ENCODE results near the gene IFNL1.
"Not testable (repeated sequence)": the region's sequence is repeated elsewhere in the genome, so short reads cannot be mapped to it uniquely, and the experiment has no call there.

The IFNL1 gene

GRCh38 chr19:39297931-39298634 lies 1.9 kb downstream of the IFNL1 start:
- peak; percentile 92 for ATAC-seq
- Mint-ChIP-seq H3K4me3 (peak overlapping the region; percentile 21), H3K27ac (no peak overlapping the region), H3K4me1 (peaks cover 19% of the 10 kb centered on the region), H3K9me3 (no peaks in the 10 kb centered on the region), H3K27me3 (peaks cover 1% of the 10 kb centered on the region), H3K36me3 (ENCODE audit: low read depth) (no peaks in the 10 kb centered on the region)
- DNase-seq: peak; percentile 53

GRCh38 chr19:39299404-39299803 lies 3.2 kb downstream of the IFNL1 start:
- H3K9me3 Mint-ChIP-seq: no peaks in the 10 kb centered on the region
- peak; percentile 52 for ATAC-seq
- H3K4me1 Mint-ChIP-seq: peaks cover 19% of the 10 kb centered on the region
- no peak overlapping the region for H3K4me3 Mint-ChIP-seq
- H3K27ac Mint-ChIP-seq: no peak overlapping the region
- H3K27me3 Mint-ChIP-seq: no peaks in the 10 kb centered on the region
- no peaks in the 10 kb centered on the region for H3K36me3 Mint-ChIP-seq (ENCODE audit: low read depth)
- DNase-seq: no peak

- H3K9me3 Mint-ChIP-seq: no peaks in the 10 kb centered on the region
- no peaks in the 10 kb centered on the region for H3K27me3 Mint-ChIP-seq
- DNase-seq: no peak
- H3K27ac Mint-ChIP-seq: no peak overlapping the region
- H3K4me3 Mint-ChIP-seq: no peak overlapping the region
- ATAC-seq: no peak
- no peaks in the 10 kb centered on the region for H3K36me3 Mint-ChIP-seq (ENCODE audit: low read depth)
- peaks cover 19% of the 10 kb centered on the region for H3K4me1 Mint-ChIP-seq
These were observed 3.6 kb downstream of the IFNL1 start for GRCh38 chr19:39299832-39300231.

GRCh38 chr19:39301021-39301420 lies 4.8 kb downstream of the IFNL1 start:
- no peak overlapping the region for H3K4me3 Mint-ChIP-seq
- no peak overlapping the region for H3K27ac Mint-ChIP-seq
- DNase-seq (no peak), ATAC-seq (no peak)
- peaks cover 19% of the 10 kb centered on the region for H3K4me1 Mint-ChIP-seq
- no peaks in the 10 kb centered on the region for H3K36me3 Mint-ChIP-seq (ENCODE audit: low read depth)
- H3K9me3 Mint-ChIP-seq: no peaks in the 10 kb centered on the region
- H3K27me3 Mint-ChIP-seq: no peaks in the 10 kb centered on the region

GRCh38 chr19:39301562-39301961 lies 5.4 kb downstream of the IFNL1 start:
- DNase-seq (no peak), ATAC-seq (no peak)
- no peaks in the 10 kb centered on the region for H3K27me3 Mint-ChIP-seq
- H3K4me3 Mint-ChIP-seq: no peak overlapping the region
- no peaks in the 10 kb centered on the region for H3K36me3 Mint-ChIP-seq (ENCODE audit: low read depth)
- no peak overlapping the region for H3K27ac Mint-ChIP-seq
- H3K4me1 Mint-ChIP-seq: peaks cover 19% of the 10 kb centered on the region
- no peaks in the 10 kb centered on the region for H3K9me3 Mint-ChIP-seq

- no peaks in the 10 kb centered on the region for H3K9me3 Mint-ChIP-seq
- H3K27me3 Mint-ChIP-seq: no peaks in the 10 kb centered on the region
- ATAC-seq: no peak
- no peak for DNase-seq
- H3K36me3 Mint-ChIP-seq (ENCODE audit: low read depth): peaks cover 2% of the 10 kb centered on the region
- H3K27ac Mint-ChIP-seq: no peak overlapping the region
- no peak overlapping the region for H3K4me3 Mint-ChIP-seq
- peaks cover 5% of the 10 kb centered on the region for H3K4me1 Mint-ChIP-seq
These were observed 7.4 kb downstream of the IFNL1 start for GRCh38 chr19:39303373-39304184.

GRCh38 chr19:39304185-39304513 lies 7.9 kb downstream of the IFNL1 start:
- Mint-ChIP-seq H3K27me3 (no peaks in the 10 kb centered on the region), H3K36me3 (ENCODE audit: low read depth) (peaks cover 2% of the 10 kb centered on the region), H3K27ac (no peak overlapping the region), H3K9me3 (no peaks in the 10 kb centered on the region), H3K4me3 (no peak overlapping the region), H3K4me1 (peaks cover 2% of the 10 kb centered on the region)
- ATAC-seq (no peak), DNase-seq (no peak)

- Mint-ChIP-seq H3K27ac (no peak overlapping the region), H3K4me3 (no peak overlapping the region), H3K27me3 (no peaks in the 10 kb centered on the region)
These were observed 8.7 kb downstream of the IFNL1 start for GRCh38 chr19:39304701-39305571.

GRCh38 chr19:39306075-39306474 lies 9.9 kb downstream of the IFNL1 start:
- DNase-seq (no peak), ATAC-seq (no peak)
- H3K4me1 Mint-ChIP-seq: no peaks in the 10 kb centered on the region
- H3K9me3 Mint-ChIP-seq: no peaks in the 10 kb centered on the region
- H3K4me3 Mint-ChIP-seq: no peak overlapping the region
- H3K27me3 Mint-ChIP-seq: no peaks in the 10 kb centered on the region
- peaks cover 2% of the 10 kb centered on the region for H3K36me3 Mint-ChIP-seq (ENCODE audit: low read depth)
- H3K27ac Mint-ChIP-seq: no peak overlapping the region

More at GRCh38 chr19:39304701-39305571, 8.7 kb downstream of the IFNL1 start:
- ATAC-seq (no peak), DNase-seq (no peak)
- Mint-ChIP-seq H3K9me3 (no peaks in the 10 kb centered on the region), H3K4me1 (no peaks in the 10 kb centered on the region), H3K36me3 (ENCODE audit: low read depth) (peaks cover 2% of the 10 kb centered on the region)

GRCh38 chr19:39307046-39307821 lies 11.0 kb downstream of the IFNL1 start:
- H3K9me3 Mint-ChIP-seq: no peaks in the 10 kb centered on the region
- ATAC-seq: no peak

GRCh38 chr19:39307822-39308530 lies 11.8 kb downstream of the IFNL1 start:
- H3K4me1 Mint-ChIP-seq: no peaks in the 10 kb centered on the region
- H3K4me3 Mint-ChIP-seq: no peak overlapping the region
- H3K36me3 Mint-ChIP-seq (ENCODE audit: low read depth): peaks cover 5% of the 10 kb centered on the region
- DNase-seq: no peak
- no peak overlapping the region for H3K27ac Mint-ChIP-seq
- H3K9me3 Mint-ChIP-seq: no peaks in the 10 kb centered on the region
- no peaks in the 10 kb centered on the region for H3K27me3 Mint-ChIP-seq
- ATAC-seq: no peak

More at GRCh38 chr19:39307046-39307821, 11.0 kb downstream of the IFNL1 start:
- H3K27ac Mint-ChIP-seq: no peak overlapping the region
- no peak for DNase-seq
- H3K36me3 Mint-ChIP-seq (ENCODE audit: low read depth): peaks cover 5% of the 10 kb centered on the region
- no peaks in the 10 kb centered on the region for H3K27me3 Mint-ChIP-seq
- H3K4me3 Mint-ChIP-seq: no peak overlapping the region
- no peaks in the 10 kb centered on the region for H3K4me1 Mint-ChIP-seq

GRCh38 chr19:39308531-39309304 lies 12.5 kb downstream of the IFNL1 start:
- peaks cover 9% of the 10 kb centered on the region for H3K36me3 Mint-ChIP-seq (ENCODE audit: low read depth)
- H3K4me3 Mint-ChIP-seq: no peak overlapping the region
- H3K27ac Mint-ChIP-seq: no peak overlapping the region
- ATAC-seq (no peak), DNase-seq (no peak)
- no peaks in the 10 kb centered on the region for H3K9me3 Mint-ChIP-seq
- no peaks in the 10 kb centered on the region for H3K4me1 Mint-ChIP-seq
- H3K27me3 Mint-ChIP-seq: no peaks in the 10 kb centered on the region

GRCh38 chr19:39309305-39309670 lies 13.1 kb downstream of the IFNL1 start:
- not testable (repeated sequence) for H3K36me3 Mint-ChIP-seq (ENCODE audit: low read depth); H3K9me3 Mint-ChIP-seq; H3K4me3 Mint-ChIP-seq; H3K4me1 Mint-ChIP-seq; H3K27ac Mint-ChIP-seq; DNase-seq; ATAC-seq; H3K27me3 Mint-ChIP-seq

Measured in activated naive CD8-positive, alpha-beta T cell treated with anti-CD3 and anti-CD28 coated beads, Interleukin-2, amount 50 U/mL, for 24 hours (primary cell).